Pancreas (tissue), 10 donors: ENCODE measurements around the gene TDRD5. TPM values are rescaled to one million over a fixed set of nuclear protein-coding genes. Genes with fewer than 3 reads are reported as not detected.
A peak's percentile ranks its signal among the peaks of the same experiment; 100 is the strongest.

Source experiments
- ATAC-seq, 4 donors: fragments of 200-7000 bp; cut with Tn5 transposase; one replicate each; pipeline versions ENCODE4 v1.8.0 to v1.9.1; 2020; ENCODE audit warnings: mild to moderate bottlenecking in 4 of 4, moderate library complexity in 4 of 4
- DNase-seq, 6 donors: peaks; one replicate each; pipeline ENCODE4 v3.0.0-alpha.2; 2020
- FAIRE-seq: peaks from 2 replicates; lab custom pipeline; 2012; peaks lifted over from hg19 to GRCh38; lab: Jason Lieb, UNC
- H3K27ac ChIP-seq, 4 donors: fragments of 200-600 bp; sonication (generic); 1 replicate in 3 of 4; 2 replicates in 1 of 4; pipeline versions ENCODE4 v1.5.0 to v1.8.0; 2020
- H3K27me3 ChIP-seq, 4 donors: fragments of 200-600 bp; one replicate each; pipeline ENCODE4 v1.8.0; 2021
- H3K36me3 ChIP-seq, 3 donors: fragments of 200-600 bp; sonication (generic) in 1 of 3; one replicate each; pipeline versions ENCODE4 v1.5.0 to v1.8.0; 2020 to 2021
- H3K4me1 ChIP-seq, 3 donors: fragments of 200-600 bp; one replicate each; pipeline ENCODE4 v1.8.0; 2021
- H3K4me3 ChIP-seq, 4 donors: fragments of 200-600 bp; sonication (generic) in 2 of 4; one replicate each; pipeline versions ENCODE4 v1.5.0 to v1.8.0; 2020 to 2021
- H3K9me3 ChIP-seq, 4 donors: fragments of 200-600 bp; one replicate each; pipeline ENCODE4 v1.8.0; 2021
- WGBS, 2 donors: extraction: QIAGEN DNeasy Blood & Tissue Kit; methylation state at CpG; one replicate each; pipeline ENCODE4 v1.1.7; 2013; 5-methylcytosine and 5-hydroxymethylcytosine counted together
- intact Hi-C, 3 donors: fragments of 100-400 bp; cut with DNase I; formaldehyde crosslinking; loops; one replicate each; pipeline versions ENCODE4 v1.11.1 to v1.14.2; 2022
- polyA plus RNA-seq, 2 donors: library from polyadenylated mRNA; stranded (reverse); fragments of 200-250 nt; gene quantifications; one replicate each; pipeline ENCODE4 v1.2.3, GENCODE V29; 2013
- total RNA-seq, 6 donors: library from RNA; stranded (reverse); fragmentation: NEBNext Ultra II Directional in 4 of 6; extraction: Animal tissue kit (Norgen Biotek cat#: 25700) in 4 of 6; gene quantifications; one replicate each; pipeline versions ENCODE4 v1.2.1 to v1.2.4, GENCODE V29; 2021 to 2023
- TF ChIP-seq, protein P1 (sequence below), 4 donors: fragments of 200-600 bp; sonication (generic) in 3 of 4; IDR thresholded peaks; one replicate each; pipeline versions ENCODE4 v1.5.0 to v1.8.0; 2021; ENCODE audit warnings: antibody characterized with exemption in 4 of 4
- donor health status: healthy with polysubstance abuse.
- donor health status: DM: no; HTN: no; CAD: no; lungs with moderate emphysema.
- donor health status: DM: no; HTN: no; CAD: no.
- donor health status: control.
- donor health status: control.
- donor health status: Bipolar disorder and iron deficiency.
- donor health status: DM: yes; HTN: yes; CAD: no.
- donor health status: DM: no; HTN: no; CAD: no.
- donor health status: DM: no; HTN: no; CAD: no.
- donor health status: DM: yes; HTN: yes; CAD: no.

The TDRD5 gene, protein sequence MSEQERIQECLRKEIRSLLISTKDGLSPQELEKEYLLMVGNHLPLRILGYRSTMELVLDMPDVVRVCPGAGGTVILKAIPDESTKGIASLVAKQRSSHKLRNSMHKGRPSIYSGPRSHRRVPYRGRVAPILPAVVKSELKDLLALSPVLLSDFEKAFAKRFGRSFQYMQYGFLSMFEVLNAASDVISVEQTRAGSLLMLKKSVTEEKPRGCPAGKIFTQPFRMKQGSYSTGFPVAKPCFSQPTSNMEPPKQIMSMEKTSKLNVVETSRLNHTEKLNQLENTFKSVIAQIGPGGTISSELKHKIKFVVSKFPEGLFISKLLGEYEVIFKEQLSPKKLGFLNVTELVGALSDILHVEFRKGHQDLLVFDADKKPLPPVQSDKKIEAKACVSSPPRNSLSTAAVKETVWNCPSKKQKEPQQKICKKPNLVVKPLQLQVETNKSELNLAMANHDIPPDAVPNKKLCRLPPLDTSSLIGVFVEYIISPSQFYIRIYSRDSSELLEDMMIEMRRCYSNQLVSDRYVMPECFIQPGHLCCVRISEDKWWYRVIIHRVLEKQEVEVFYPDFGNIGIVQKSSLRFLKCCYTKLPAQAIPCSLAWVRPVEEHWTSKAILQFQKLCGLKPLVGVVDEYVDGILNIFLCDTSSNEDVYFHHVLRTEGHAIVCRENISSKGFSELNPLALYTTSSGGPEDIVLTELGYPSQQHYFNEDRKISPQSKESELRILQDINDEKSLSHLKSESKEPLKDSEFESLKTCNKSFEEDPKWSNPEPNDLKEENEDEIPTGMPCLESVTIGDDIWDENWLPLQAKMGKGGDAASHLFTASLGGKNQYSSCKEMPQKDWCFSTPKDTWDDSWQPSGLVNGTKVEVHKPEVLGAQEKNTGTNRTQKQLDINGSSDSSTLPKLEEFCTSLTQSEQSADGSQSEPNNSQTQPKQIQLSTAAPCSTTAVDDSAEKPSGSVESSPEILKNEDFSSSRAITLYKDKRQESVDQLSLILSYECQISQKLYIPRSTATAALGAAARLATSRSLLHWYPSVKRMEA
- total RNA-seq = under 1 TPM in 5 of 6 donors, not detected in 1; 0.06 to 0.47 (median 0.23) TPM
- 1 to 10 TPM in 1 of 2 donors, under 1 TPM in 1; 0.23 to 1.5 TPM for polyA plus RNA-seq

DNA sequence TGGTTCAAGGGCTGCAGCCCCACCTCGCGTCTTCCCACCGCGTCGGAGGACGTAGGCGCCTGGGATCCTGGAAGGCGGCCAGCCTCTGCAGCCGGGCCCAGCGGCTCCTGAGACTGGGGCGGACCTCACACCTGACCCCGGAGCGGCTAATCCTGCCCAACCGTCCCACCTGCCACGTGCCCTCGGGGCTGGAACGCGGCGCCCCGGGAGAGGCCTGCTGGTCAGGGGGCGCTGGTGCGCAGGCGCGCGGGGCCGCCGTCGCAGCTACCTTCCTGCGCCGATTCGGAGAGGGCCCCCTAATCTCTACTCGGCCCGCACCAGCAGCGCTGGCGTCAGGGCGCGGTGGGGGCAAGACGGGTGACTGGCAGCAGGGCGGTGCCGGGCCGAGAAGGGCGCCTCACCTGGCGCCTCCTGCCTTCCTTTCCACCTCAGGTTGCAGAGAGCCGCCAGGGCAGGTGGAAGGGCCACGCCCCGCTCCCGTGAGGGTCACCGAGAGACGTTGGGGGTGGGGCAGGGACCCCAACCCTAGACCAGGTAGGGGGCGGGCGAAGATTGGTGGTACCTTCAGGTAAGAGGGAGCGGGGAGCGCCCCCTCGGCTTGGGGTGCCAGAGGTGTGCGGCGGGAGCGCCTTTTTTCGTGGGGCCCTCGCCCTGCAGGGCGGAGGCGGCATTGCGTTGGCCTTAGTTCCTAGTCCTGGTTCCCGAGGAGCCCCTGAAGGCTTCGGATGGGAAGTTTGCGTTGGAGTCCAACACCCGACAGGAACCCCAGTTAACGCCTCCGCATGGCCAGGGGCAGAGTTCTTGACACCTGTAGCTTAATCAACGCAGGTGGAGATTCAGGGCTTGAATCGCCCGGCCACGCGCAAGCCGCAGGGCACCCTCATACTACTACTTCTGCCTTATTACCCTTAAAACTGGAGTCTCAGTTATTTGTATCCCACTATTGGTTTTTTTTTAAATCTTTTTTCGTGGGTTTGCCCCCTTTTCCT is at the start of gene TDRD5:
Gene TDRD5, plus strand, starts transcription at position 241 of the 989 bp plus-strand sequence. CDS start 784 bp downstream, outside the sequence.
- FAIRE-seq (no peak), DNase-seq (peak; percentile 34 to 81 (median 56)), ATAC-seq (peak; percentile 62 to 88 (median 77))
- H3K4me1 ChIP-seq = peaks cover 0 to 4% (median 0%) of the 10 kb centered on the region in 3 donors
- H3K27ac ChIP-seq = no peak within 1 kb of the TSS
- WGBS, 2 donors = 20 to 22% methylated on average over 73 to 75 of the region's 75 CpGs
- H3K27me3 ChIP-seq = peaks cover 0 to 4% (median 0%) of the 10 kb centered on the region in 4 donors
- TF ChIP-seq, protein P1, sequence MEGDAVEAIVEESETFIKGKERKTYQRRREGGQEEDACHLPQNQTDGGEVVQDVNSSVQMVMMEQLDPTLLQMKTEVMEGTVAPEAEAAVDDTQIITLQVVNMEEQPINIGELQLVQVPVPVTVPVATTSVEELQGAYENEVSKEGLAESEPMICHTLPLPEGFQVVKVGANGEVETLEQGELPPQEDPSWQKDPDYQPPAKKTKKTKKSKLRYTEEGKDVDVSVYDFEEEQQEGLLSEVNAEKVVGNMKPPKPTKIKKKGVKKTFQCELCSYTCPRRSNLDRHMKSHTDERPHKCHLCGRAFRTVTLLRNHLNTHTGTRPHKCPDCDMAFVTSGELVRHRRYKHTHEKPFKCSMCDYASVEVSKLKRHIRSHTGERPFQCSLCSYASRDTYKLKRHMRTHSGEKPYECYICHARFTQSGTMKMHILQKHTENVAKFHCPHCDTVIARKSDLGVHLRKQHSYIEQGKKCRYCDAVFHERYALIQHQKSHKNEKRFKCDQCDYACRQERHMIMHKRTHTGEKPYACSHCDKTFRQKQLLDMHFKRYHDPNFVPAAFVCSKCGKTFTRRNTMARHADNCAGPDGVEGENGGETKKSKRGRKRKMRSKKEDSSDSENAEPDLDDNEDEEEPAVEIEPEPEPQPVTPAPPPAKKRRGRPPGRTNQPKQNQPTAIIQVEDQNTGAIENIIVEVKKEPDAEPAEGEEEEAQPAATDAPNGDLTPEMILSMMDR (IDR thresholded peaks at IDR 0.05) = no peak
- intact Hi-C loops = no loop called here
- H3K36me3 ChIP-seq = no peaks in the 10 kb centered on the region
- no peaks in the 10 kb centered on the region for H3K9me3 ChIP-seq
- peak within 1 kb of the TSS in 2 of 4 donors; percentile 29 to 35 for H3K4me3 ChIP-seq

DNA sequence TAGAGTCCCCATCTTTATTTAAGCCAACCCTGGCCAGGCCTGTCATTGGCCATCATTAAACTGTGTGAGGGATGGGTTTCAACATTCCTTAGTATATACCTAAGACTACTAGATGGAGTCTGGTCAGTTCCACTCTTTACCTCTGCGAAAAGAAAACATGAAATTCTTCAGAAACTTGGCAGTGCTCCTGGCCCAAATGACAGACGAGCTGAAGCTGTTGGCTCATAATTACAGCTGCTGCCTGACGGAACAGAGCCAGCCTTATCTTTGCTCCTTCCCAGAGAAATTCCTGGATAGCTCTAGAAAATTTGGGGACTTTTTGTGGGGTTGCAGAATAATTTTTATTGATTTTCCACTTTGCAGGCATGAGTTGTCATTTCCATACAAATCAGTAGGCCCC is 46.3 kb upstream of the TDRD5 start:
- peak in 3 of 6 donors; percentile 9 to 26 (median 17) for DNase-seq
- intact Hi-C loops = no loop called here
- FAIRE-seq = no peak
- Histone ChIP-seq H3K4me1 (peaks cover 0 to 5% (median 0%) of the 10 kb centered on the region in 3 donors), H3K27ac (no peak overlapping the region), H3K27me3 (no peaks in the 10 kb centered on the region), H3K36me3 (no peaks in the 10 kb centered on the region), H3K4me3 (no peak overlapping the region), H3K9me3 (no peaks in the 10 kb centered on the region)
- ATAC-seq = peak; percentile 25 to 83 (median 61)
- WGBS, 2 donors = 16% methylated on average over 3 of the region's 3 CpGs
- TF ChIP-seq, protein P1 (IDR thresholded peaks at IDR 0.05) = no peak

DNA sequence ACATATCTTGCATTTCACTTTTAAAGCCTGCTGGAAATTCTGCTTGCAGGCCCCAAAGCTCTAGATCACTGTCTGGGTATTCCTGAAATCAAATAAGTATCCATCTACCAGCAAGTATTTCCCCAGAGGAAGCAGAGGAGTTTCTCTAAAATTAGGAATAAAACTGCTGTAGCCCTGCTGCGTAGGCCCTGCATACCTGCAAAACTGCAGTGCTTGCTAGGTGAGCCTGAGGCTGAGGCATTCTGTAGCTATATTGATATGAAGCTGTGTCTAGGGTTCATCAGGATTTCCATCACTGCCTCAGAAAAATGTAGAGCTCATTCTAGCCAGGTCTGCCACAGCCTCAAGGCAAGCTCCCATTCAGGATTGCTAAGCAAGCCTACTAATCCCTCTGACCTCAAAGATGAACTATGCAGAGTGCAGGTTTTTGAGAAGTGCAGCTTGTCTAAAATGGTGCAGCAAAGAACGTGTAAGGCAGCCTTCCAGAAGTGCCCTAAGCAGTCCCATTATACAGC is 44.6 kb upstream of the TDRD5 start:
- WGBS, 2 donors = 87 to 90% methylated on average over 2 of the region's 2 CpGs
- ATAC-seq = no peak
- no peak for DNase-seq

More for the DNA sequence above, 44.6 kb upstream of the TDRD5 start:
- TF ChIP-seq, protein P1 (IDR thresholded peaks at IDR 0.05) = no peak
- no peak overlapping the region for H3K27ac ChIP-seq
- peaks cover 0 to 5% (median 0%) of the 10 kb centered on the region in 3 donors for H3K4me1 ChIP-seq
- H3K36me3 ChIP-seq = no peaks in the 10 kb centered on the region
- no peaks in the 10 kb centered on the region for H3K9me3 ChIP-seq
- H3K27me3 ChIP-seq = no peaks in the 10 kb centered on the region
- H3K4me3 ChIP-seq = no peak overlapping the region
- no peak for FAIRE-seq
- intact Hi-C loops = no loop called here
